HEK293 (cell line): ENCODE measurements around the gene SMARCA1.

ENCODE experiments used
- CTCF ChIA-PET: fragments of 350-600 bp; formaldehyde crosslinking; extraction: SDS; loops from one replicate; lab custom pipeline; 2021; ENCODE audit warnings: antibody characterized with exemption; lab: Yijun Ruan, JAX
- POLR2A ChIA-PET: fragments of 300-600 bp; formaldehyde crosslinking; extraction: SDS; loops from one replicate; lab custom pipeline; 2020; ENCODE audit warnings: antibody characterized with exemption, inconsistent platforms; lab: Yijun Ruan, JAX
- H3K27ac ChIP-seq: fragments of 200-500 bp; sonication (Bioruptor generic); 2 replicates; pipeline ENCODE4 v1.5.1; 2014; ENCODE audit warnings: low read depth, low read length, control low read depth, inconsistent platforms; ENCODE audit errors: extremely low read depth
- H3K36me3 ChIP-seq, 2 experiments: fragments of 200-500 bp in 1 of 2; sonication (Bioruptor generic) in 1 of 2; 1 replicate in 1 of 2; 2 replicates in 1 of 2; pipeline ENCODE4 v1.5.1; 2014 to 2017; ENCODE audit warnings: inconsistent platforms in 2 of 2, low read length in 2 of 2; ENCODE audit not compliant: control insufficient read depth in 2 of 2, insufficient read depth in 1 of 2
- H3K4me1 ChIP-seq: fragments of 200-500 bp; sonication (Bioruptor generic); 2 replicates; pipeline ENCODE4 v1.5.1; 2014; ENCODE audit warnings: mild to moderate bottlenecking, low read length, inconsistent platforms; ENCODE audit not compliant: control insufficient read depth, insufficient read depth
- H3K4me3 ChIP-seq: 2 replicates; pipeline ENCODE4 v1.5.1; 2011; ENCODE audit warnings: low read depth, mild to moderate bottlenecking, control low read depth, low read length, moderate library complexity
- H3K9me3 ChIP-seq: fragments of 200-500 bp; sonication (Bioruptor generic); 2 replicates; pipeline ENCODE4 v1.5.1; 2014; ENCODE audit warnings: low read depth, low read length, inconsistent platforms; ENCODE audit not compliant: control insufficient read depth, insufficient read depth
- BCL11A ChIP-seq: fragments of 450-650 bp; formaldehyde crosslinking; IDR thresholded peaks from 2 replicates; pipeline ENCODE4 v1.5.1; 2016; ENCODE audit warnings: low read depth, missing biosample characterization, missing genetic modification characterization
- KLF16 ChIP-seq: fragments of 450-650 bp; formaldehyde crosslinking; IDR thresholded peaks from 2 replicates; pipeline ENCODE4 v1.5.1; 2017; ENCODE audit warnings: missing biosample characterization, missing genetic modification characterization
- KLF8 ChIP-seq: fragments of 450-650 bp; formaldehyde crosslinking; IDR thresholded peaks from 2 replicates; pipeline ENCODE4 v1.5.1; 2016; ENCODE audit warnings: missing biosample characterization, missing genetic modification characterization
- SCRT1 ChIP-seq: fragments of 450-650 bp; formaldehyde crosslinking; IDR thresholded peaks from 2 replicates; pipeline ENCODE4 v1.5.1; 2016; ENCODE audit warnings: missing biosample characterization, missing genetic modification characterization, borderline replicate concordance
- SCRT2 ChIP-seq: fragments of 450-650 bp; formaldehyde crosslinking; IDR thresholded peaks from 2 replicates; pipeline ENCODE4 v1.5.1; 2016; ENCODE audit warnings: missing biosample characterization, missing genetic modification characterization
- SP2 ChIP-seq: fragments of 450-650 bp; formaldehyde crosslinking; IDR thresholded peaks from 2 replicates; pipeline ENCODE4 v1.5.1; 2016; ENCODE audit warnings: missing biosample characterization, missing genetic modification characterization
- SP7 ChIP-seq: fragments of 450-650 bp; formaldehyde crosslinking; IDR thresholded peaks from 2 replicates; pipeline ENCODE4 v1.5.1; 2016; ENCODE audit warnings: missing biosample characterization, missing genetic modification characterization
- YY1 ChIP-seq: fragments of 450-650 bp; formaldehyde crosslinking; IDR thresholded peaks from 2 replicates; pipeline ENCODE4 v1.5.1; 2018; ENCODE audit warnings: missing biosample characterization, missing genetic modification characterization
- ZFHX2 ChIP-seq: fragments of 450-650 bp; formaldehyde crosslinking; conservative IDR thresholded peaks from 2 replicates; pipeline ENCODE4 v1.5.1; 2016; ENCODE audit warnings: missing biosample characterization, missing genetic modification characterization
- ZNF157 ChIP-seq: fragments of 450-650 bp; formaldehyde crosslinking; IDR thresholded peaks from 2 replicates; pipeline ENCODE4 v1.5.1; 2016; ENCODE audit warnings: missing biosample characterization, missing genetic modification characterization
- ZNF324 ChIP-seq: fragments of 450-650 bp; formaldehyde crosslinking; IDR thresholded peaks from 2 replicates; pipeline ENCODE4 v1.5.1; 2016; ENCODE audit warnings: missing biosample characterization, missing genetic modification characterization
- ZNF335 ChIP-seq: fragments of 450-650 bp; formaldehyde crosslinking; conservative IDR thresholded peaks from 2 replicates; pipeline ENCODE4 v1.5.1; 2016; ENCODE audit warnings: missing biosample characterization, missing genetic modification characterization
- ZNF426 ChIP-seq: fragments of 450-650 bp; formaldehyde crosslinking; IDR thresholded peaks from 2 replicates; pipeline ENCODE4 v1.5.1; 2017; ENCODE audit warnings: missing biosample characterization, missing genetic modification characterization, mild to moderate bottlenecking, inconsistent platforms, moderate library complexity
- ZNF514 ChIP-seq: fragments of 450-650 bp; formaldehyde crosslinking; IDR thresholded peaks from 2 replicates; pipeline ENCODE4 v1.5.1; 2016; ENCODE audit warnings: missing biosample characterization, missing genetic modification characterization
- ZNF544 ChIP-seq: fragments of 450-650 bp; formaldehyde crosslinking; IDR thresholded peaks from 2 replicates; pipeline ENCODE4 v1.5.0; 2017; ENCODE audit warnings: missing biosample characterization, missing genetic modification characterization
- ZNF555 ChIP-seq: fragments of 450-650 bp; formaldehyde crosslinking; conservative IDR thresholded peaks from 2 replicates; pipeline ENCODE4 v1.5.1; 2017; ENCODE audit warnings: missing biosample characterization, mild to moderate bottlenecking, missing genetic modification characterization, inconsistent platforms
- ZNF571 ChIP-seq: fragments of 450-650 bp; formaldehyde crosslinking; IDR thresholded peaks from 2 replicates; pipeline ENCODE4 v1.5.0; 2017; ENCODE audit warnings: missing biosample characterization, missing genetic modification characterization
- ZNF585B ChIP-seq: fragments of 450-650 bp; formaldehyde crosslinking; IDR thresholded peaks from 2 replicates; pipeline ENCODE4 v1.5.1; 2016; ENCODE audit warnings: missing biosample characterization, missing genetic modification characterization
- ZNF600 ChIP-seq: fragments of 450-650 bp; formaldehyde crosslinking; IDR thresholded peaks from 2 replicates; pipeline ENCODE4 v1.5.1; 2016; ENCODE audit warnings: missing biosample characterization, missing genetic modification characterization
- ZNF610 ChIP-seq: fragments of 450-650 bp; formaldehyde crosslinking; IDR thresholded peaks from 2 replicates; pipeline ENCODE4 v1.5.1; 2016; ENCODE audit warnings: missing biosample characterization, missing genetic modification characterization, borderline replicate concordance
- ZNF664 ChIP-seq: fragments of 450-650 bp; formaldehyde crosslinking; IDR thresholded peaks from 2 replicates; pipeline ENCODE4 v1.5.1; 2016; ENCODE audit warnings: missing biosample characterization, missing genetic modification characterization
- ZNF670 ChIP-seq: fragments of 450-650 bp; formaldehyde crosslinking; IDR thresholded peaks from 2 replicates; pipeline ENCODE4 v1.5.1; 2016; ENCODE audit warnings: missing biosample characterization, missing genetic modification characterization, low read depth
- ZNF747 ChIP-seq: fragments of 450-650 bp; formaldehyde crosslinking; IDR thresholded peaks from 2 replicates; pipeline ENCODE4 v1.5.1; 2016; ENCODE audit warnings: missing biosample characterization, missing genetic modification characterization
- ZNF785 ChIP-seq: fragments of 450-650 bp; formaldehyde crosslinking; IDR thresholded peaks from 2 replicates; pipeline ENCODE4 v1.5.1; 2016; ENCODE audit warnings: missing biosample characterization, missing genetic modification characterization
- ZNF791 ChIP-seq: fragments of 450-650 bp; formaldehyde crosslinking; IDR thresholded peaks from 2 replicates; pipeline ENCODE4 v1.5.1; 2016; ENCODE audit warnings: missing biosample characterization, missing genetic modification characterization
- ZNF792 ChIP-seq: fragments of 450-650 bp; formaldehyde crosslinking; IDR thresholded peaks from 2 replicates; pipeline ENCODE4 v1.5.1; 2016; ENCODE audit warnings: missing biosample characterization, missing genetic modification characterization
- ZNF837 ChIP-seq: fragments of 450-650 bp; formaldehyde crosslinking; IDR thresholded peaks from 2 replicates; pipeline ENCODE4 v1.5.1; 2016; ENCODE audit warnings: missing biosample characterization, missing genetic modification characterization
- ZSCAN16 ChIP-seq: fragments of 450-650 bp; formaldehyde crosslinking; IDR thresholded peaks from 2 replicates; pipeline ENCODE4 v1.5.1; 2016; ENCODE audit warnings: missing biosample characterization, missing genetic modification characterization
- ZSCAN30 ChIP-seq: fragments of 450-650 bp; IDR thresholded peaks from 2 replicates; pipeline ENCODE4 v1.5.1; 2018; ENCODE audit warnings: missing biosample characterization, mild to moderate bottlenecking, missing genetic modification characterization, moderate library complexity
- TF ChIP-seq, protein P1 (sequence below): fragments of 450-650 bp; formaldehyde crosslinking; IDR thresholded peaks from 2 replicates; pipeline ENCODE4 v1.5.1; 2016; ENCODE audit warnings: missing biosample characterization, missing genetic modification characterization
- TF ChIP-seq, protein P2 (sequence below): fragments of 450-650 bp; formaldehyde crosslinking; IDR thresholded peaks from 2 replicates; pipeline ENCODE4 v1.5.1; 2017; ENCODE audit warnings: missing biosample characterization, missing genetic modification characterization
- TF ChIP-seq, protein P3 (sequence below): fragments of 450-650 bp; formaldehyde crosslinking; IDR thresholded peaks from 2 replicates; pipeline ENCODE4; 2016; ENCODE audit warnings: missing biosample characterization, missing genetic modification characterization
- TF ChIP-seq, protein P4 (sequence below): fragments of 450-650 bp; formaldehyde crosslinking; IDR thresholded peaks from 2 replicates; pipeline ENCODE4 v1.5.0; 2017; ENCODE audit warnings: missing biosample characterization, missing genetic modification characterization, borderline replicate concordance

Gene SMARCA1

DNA sequence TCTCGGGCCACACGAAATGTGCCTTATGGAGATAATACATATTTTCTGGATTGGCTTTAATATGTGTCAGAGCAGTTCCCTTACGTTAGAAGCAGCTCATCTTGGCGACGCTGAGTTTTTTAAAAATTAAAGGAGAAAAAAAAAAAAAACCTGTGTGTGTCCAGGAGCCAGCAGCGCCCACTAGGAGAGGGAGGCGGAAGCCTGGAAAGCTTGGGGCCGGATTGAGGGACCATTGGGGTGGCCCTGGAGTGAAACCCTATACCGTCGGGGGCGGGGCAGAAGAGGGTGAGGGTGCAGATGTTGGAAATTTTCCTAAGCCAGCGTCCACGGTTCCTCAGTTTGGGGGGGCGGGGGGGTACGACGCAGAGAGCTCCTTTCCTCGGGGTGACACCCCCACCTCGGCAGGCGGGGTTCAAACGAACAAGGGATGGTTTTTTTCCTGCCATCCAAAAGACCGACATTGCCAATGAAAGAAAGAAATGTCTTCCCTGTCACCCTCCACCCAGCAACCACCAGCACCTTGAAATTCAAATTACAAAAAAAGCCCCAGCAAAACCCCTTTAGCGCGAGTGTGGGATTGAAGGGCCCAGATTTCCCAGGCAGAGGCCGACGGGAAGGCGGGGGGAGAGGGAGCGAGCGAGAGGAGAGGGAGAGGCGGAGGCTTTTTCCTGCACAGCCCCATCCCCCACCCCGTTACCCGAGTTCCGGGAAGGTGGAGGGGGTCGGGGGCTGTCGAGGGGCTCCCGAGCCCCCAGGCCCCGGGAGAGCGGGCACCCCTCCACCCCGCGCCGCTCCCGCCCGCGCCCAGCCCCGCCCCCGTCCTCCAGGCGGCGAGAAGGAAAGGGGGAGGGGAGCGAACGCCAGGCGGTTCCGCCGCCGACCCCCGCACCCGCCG, 859 bp downstream of the SMARCA1 start:
- H3K27ac ChIP-seq: peak overlapping the region; percentile 89; the same call in 1 of the 2 replicates
- H3K4me1 ChIP-seq: peaks cover 3% of the 10 kb centered on the region; the same call in 1 of the 2 replicates
- ChIA-PET POLR2A (interaction anchor here (0.6 to 2.2 kb wide), 3 partner anchors 12 to 842 kb away, joined by 3 to 12 read pairs (median 3); no protein-coding TSS in a partner anchor), CTCF (interaction anchor here (1.1 kb wide), 1 partner anchor 26 kb away, joined by 4 read pairs; no protein-coding TSS in a partner anchor)
- peak overlapping the region; percentile 74 for H3K4me3 ChIP-seq
- no peaks in the 10 kb centered on the region for H3K9me3 ChIP-seq
- no peaks in the 10 kb centered on the region for H3K36me3 ChIP-seq
- TF ChIP-seq ZNF600 (tag by site-specific recombination) (no peak), ZSCAN30 (no peak), ZNF514 (no peak), BCL11A (no peak), ZSCAN16 (tag by site-specific recombination) (no peak), ZNF426 (tag by site-specific recombination) (no peak), ZNF555 (tag by site-specific recombination) (no peak), KLF8 (tag by site-specific recombination) (no peak), ZNF610 (tag by site-specific recombination) (no peak), ZNF544 (tag by site-specific recombination) (no peak), SCRT2 (tag by site-specific recombination) (no peak), ZNF785 (no peak), KLF16 (tag by site-specific recombination) (no peak), SCRT1 (no peak), YY1 (tag by site-specific recombination) (no peak), ZNF335 (tag by site-specific recombination) (peak; percentile 82), SP7 (tag by site-specific recombination) (no peak), ZNF585B (tag by site-specific recombination) (no peak), ZNF747 (tag by site-specific recombination) (no peak), ZNF792 (tag by site-specific recombination) (no peak), ZNF571 (no peak), ZNF664 (tag by site-specific recombination) (no peak), SP2 (tag by site-specific recombination) (no peak), ZNF670 (no peak), ZNF324 (tag by site-specific recombination) (no peak), ZNF791 (tag by site-specific recombination) (no peak), ZNF837 (tag by site-specific recombination) (no peak), ZNF157 (tag by site-specific recombination) (no peak), ZFHX2 (tag by site-specific recombination) (no peak)
- TF ChIP-seq, protein P1, sequence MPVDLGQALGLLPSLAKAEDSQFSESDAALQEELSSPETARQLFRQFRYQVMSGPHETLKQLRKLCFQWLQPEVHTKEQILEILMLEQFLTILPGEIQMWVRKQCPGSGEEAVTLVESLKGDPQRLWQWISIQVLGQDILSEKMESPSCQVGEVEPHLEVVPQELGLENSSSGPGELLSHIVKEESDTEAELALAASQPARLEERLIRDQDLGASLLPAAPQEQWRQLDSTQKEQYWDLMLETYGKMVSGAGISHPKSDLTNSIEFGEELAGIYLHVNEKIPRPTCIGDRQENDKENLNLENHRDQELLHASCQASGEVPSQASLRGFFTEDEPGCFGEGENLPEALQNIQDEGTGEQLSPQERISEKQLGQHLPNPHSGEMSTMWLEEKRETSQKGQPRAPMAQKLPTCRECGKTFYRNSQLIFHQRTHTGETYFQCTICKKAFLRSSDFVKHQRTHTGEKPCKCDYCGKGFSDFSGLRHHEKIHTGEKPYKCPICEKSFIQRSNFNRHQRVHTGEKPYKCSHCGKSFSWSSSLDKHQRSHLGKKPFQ (tag by site-specific recombination): no peak
- TF ChIP-seq, protein P2, sequence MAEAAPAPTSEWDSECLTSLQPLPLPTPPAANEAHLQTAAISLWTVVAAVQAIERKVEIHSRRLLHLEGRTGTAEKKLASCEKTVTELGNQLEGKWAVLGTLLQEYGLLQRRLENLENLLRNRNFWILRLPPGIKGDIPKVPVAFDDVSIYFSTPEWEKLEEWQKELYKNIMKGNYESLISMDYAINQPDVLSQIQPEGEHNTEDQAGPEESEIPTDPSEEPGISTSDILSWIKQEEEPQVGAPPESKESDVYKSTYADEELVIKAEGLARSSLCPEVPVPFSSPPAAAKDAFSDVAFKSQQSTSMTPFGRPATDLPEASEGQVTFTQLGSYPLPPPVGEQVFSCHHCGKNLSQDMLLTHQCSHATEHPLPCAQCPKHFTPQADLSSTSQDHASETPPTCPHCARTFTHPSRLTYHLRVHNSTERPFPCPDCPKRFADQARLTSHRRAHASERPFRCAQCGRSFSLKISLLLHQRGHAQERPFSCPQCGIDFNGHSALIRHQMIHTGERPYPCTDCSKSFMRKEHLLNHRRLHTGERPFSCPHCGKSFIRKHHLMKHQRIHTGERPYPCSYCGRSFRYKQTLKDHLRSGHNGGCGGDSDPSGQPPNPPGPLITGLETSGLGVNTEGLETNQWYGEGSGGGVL: peak; percentile 77
- TF ChIP-seq, protein P3, sequence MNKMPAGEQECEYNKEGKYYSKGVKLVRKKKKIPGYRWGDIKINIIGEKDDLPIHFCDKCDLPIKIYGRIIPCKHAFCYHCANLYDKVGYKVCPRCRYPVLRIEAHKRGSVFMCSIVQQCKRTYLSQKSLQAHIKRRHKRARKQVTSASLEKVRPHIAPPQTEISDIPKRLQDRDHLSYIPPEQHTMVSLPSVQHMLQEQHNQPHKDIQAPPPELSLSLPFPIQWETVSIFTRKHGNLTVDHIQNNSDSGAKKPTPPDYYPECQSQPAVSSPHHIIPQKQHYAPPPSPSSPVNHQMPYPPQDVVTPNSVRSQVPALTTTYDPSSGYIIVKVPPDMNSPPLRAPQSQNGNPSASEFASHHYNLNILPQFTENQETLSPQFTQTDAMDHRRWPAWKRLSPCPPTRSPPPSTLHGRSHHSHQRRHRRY (tag by site-specific recombination): no peak
- TF ChIP-seq, protein P4, sequence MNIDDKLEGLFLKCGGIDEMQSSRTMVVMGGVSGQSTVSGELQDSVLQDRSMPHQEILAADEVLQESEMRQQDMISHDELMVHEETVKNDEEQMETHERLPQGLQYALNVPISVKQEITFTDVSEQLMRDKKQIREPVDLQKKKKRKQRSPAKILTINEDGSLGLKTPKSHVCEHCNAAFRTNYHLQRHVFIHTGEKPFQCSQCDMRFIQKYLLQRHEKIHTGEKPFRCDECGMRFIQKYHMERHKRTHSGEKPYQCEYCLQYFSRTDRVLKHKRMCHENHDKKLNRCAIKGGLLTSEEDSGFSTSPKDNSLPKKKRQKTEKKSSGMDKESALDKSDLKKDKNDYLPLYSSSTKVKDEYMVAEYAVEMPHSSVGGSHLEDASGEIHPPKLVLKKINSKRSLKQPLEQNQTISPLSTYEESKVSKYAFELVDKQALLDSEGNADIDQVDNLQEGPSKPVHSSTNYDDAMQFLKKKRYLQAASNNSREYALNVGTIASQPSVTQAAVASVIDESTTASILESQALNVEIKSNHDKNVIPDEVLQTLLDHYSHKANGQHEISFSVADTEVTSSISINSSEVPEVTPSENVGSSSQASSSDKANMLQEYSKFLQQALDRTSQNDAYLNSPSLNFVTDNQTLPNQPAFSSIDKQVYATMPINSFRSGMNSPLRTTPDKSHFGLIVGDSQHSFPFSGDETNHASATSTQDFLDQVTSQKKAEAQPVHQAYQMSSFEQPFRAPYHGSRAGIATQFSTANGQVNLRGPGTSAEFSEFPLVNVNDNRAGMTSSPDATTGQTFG (tag by site-specific recombination): no peak
